ENCODE data around the gene DRD2. TPM values are rescaled to one million over a fixed set of nuclear protein-coding genes. Genes with fewer than 3 reads are reported as not detected.
A peak's percentile ranks its signal among the peaks of the same experiment; 100 is the strongest.

The DRD2 gene
- total RNA-seq, 1 experiment from 2014 or later = not detected

DNA sequence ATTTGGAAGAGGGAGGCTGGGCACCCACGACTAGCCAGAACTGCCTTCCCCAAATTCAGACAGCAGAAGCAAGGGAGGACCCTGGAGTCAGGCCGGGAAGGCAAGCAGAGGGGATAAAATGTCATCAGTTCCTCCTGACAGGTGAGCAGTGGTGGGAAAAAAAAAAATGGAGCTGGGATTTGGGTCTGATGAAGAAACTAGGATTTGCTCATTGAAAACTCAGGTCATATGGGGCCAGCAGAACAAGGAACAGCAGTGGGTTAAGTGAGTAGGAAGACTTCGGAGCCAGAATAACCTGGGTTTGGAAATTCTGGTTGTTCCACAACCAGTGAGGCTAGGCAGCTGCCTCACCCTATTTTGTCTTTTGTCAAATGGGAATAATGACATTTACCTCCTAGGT lies 28.9 kb upstream of the DRD2 start:
- H3K9me3 ChIP-seq (replicated peaks) = no peaks in the 10 kb centered on the region
- no peaks in the 10 kb centered on the region for H3K36me3 ChIP-seq
- no peak overlapping the region for H3K27ac ChIP-seq
- no peaks in the 10 kb centered on the region for H3K27me3 ChIP-seq (replicated peaks)
- H3K4me3 ChIP-seq = no peak overlapping the region
- H3K4me1 ChIP-seq (replicated peaks) = no peaks in the 10 kb centered on the region
- no peak for DNase-seq (ENCODE audit: low read depth in 1 of 2, low spot score in 2 of 2)

DNA sequence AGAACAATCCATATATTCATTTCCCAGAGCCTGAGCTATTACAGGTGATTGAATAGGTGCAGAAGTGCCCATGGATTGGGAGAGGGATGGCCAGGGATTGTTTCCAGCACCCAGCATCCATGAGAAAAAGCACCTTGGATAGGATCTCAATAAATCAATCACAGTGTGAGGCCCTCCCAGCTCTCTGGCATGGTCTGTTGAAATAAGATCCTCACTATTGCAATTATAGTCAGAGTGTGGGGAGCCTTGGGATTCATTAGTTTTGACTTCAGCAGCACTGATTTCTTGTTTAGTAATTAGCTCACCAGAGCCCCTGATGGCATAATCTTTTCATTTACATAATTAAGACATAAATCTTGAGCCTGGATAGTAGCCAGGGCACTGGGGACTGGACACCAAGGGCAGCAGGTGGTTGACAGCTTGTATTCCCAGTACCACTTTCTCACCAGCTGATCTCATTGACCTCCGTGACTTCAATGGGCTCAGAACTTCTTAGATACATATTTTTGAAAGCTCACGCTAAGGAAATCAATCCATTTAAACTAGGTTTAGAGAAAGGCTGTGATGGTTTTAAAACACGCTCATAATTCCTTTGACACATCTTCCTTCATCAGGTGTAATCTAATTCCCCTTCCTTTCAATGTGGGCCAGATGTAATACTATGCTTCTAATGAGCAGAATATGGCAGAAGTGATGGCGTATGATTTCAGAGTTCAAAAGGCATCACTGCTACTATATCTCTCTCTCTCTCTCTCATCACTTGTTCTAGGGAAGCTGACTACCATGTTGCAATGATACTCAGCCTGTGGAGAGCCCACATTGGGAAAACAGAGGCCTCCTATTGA lies 22.1 kb upstream of the DRD2 start:
- no peaks in the 10 kb centered on the region for H3K36me3 ChIP-seq
- no peak overlapping the region for H3K27ac ChIP-seq
- H3K27me3 ChIP-seq (replicated peaks) = no peaks in the 10 kb centered on the region
- H3K4me3 ChIP-seq = no peak overlapping the region
- DNase-seq (ENCODE audit: low read depth in 1 of 2, low spot score in 2 of 2) = no peak
- H3K4me1 ChIP-seq (replicated peaks) = no peaks in the 10 kb centered on the region
- no peaks in the 10 kb centered on the region for H3K9me3 ChIP-seq (replicated peaks)

DNA sequence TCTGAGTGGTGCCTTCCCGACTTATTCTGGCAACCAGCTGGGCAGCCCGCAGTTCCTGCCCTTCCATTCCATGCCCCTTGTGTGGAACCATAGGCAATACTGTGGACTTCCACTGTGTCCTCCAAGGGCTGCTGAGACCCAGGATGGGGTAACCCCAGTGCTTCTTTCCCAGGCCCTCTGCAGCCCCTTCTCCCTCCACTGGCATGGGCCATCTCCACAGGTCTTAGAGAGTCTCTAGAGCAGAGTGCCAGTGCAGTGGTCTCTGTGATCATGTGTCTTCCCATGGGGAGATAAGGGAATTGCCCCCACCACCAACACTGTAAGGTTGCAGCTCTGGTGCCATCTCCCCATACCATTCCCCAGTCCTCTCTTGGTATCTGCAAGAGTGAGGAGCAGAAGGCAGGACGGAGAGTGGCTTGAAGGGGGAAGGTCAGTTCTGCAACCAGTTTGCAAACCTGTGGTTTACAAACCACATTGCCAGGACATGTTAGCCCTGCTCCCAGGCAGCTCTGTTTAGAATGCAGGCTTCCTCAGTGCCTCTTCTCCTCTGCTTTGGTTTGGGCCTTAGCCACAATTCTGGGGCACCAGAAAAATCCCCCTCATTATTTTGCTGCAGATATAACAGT lies 20.9 kb upstream of the DRD2 start:
- no peaks in the 10 kb centered on the region for H3K4me1 ChIP-seq (replicated peaks)
- no peak overlapping the region for H3K4me3 ChIP-seq
- no peaks in the 10 kb centered on the region for H3K36me3 ChIP-seq
- DNase-seq (ENCODE audit: low read depth in 1 of 2, low spot score in 2 of 2) = no peak
- no peaks in the 10 kb centered on the region for H3K27me3 ChIP-seq (replicated peaks)
- H3K27ac ChIP-seq = no peak overlapping the region
- no peaks in the 10 kb centered on the region for H3K9me3 ChIP-seq (replicated peaks)

DNA sequence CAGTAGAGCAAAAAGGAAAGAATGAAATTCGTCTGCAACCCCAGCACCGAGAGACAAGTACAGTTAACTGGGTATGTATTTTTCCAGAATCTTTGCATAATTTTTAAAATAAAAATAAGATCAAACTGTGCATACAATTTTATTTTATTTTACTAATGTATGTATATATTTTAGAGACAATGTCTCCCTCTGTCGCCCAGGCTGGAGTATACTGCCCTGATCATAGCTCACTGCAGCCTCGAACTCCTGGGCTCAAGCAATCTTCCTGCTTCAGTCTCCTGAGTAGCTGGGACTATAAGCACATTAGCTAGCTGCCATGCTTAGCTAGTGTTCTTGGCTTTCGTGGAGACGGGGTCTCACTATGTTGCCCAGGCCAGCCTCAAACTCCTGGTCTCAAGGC lies 18.8 kb upstream of the DRD2 start:
- Histone ChIP-seq H3K4me1 (replicated peaks) (peaks cover 6% of the 10 kb centered on the region), H3K9me3 (replicated peaks) (no peaks in the 10 kb centered on the region), H3K4me3 (no peak overlapping the region), H3K36me3 (no peaks in the 10 kb centered on the region), H3K27me3 (replicated peaks) (no peaks in the 10 kb centered on the region), H3K27ac (no peak overlapping the region)
- no peak for DNase-seq (ENCODE audit: low read depth in 1 of 2, low spot score in 2 of 2)

DNA sequence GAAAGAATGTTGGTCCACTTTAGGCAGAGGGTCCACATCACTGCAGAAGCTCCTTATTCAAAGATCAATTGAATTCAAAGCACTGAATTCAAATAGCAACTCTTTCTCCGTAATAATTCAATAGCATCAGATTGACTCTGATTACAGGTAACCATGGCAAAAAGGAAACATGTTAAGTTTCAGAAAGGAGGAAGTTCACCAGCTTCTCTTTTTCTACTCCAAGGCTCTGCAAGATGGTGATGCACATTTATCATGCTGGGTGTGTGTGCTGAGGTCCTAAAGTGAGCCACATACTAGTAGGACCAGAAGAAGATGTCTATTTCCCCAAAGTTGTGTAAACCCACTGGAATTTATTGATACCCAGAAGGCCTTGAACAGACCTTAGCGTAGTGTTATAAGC lies 18.0 kb upstream of the DRD2 start:
- no peak overlapping the region for H3K27ac ChIP-seq
- peaks cover 14% of the 10 kb centered on the region for H3K4me1 ChIP-seq (replicated peaks)
- no peaks in the 10 kb centered on the region for H3K27me3 ChIP-seq (replicated peaks)
- no peak overlapping the region for H3K4me3 ChIP-seq
- H3K9me3 ChIP-seq (replicated peaks) = no peaks in the 10 kb centered on the region
- H3K36me3 ChIP-seq = no peaks in the 10 kb centered on the region
- DNase-seq (ENCODE audit: low read depth in 1 of 2, low spot score in 2 of 2) = no peak

DNA sequence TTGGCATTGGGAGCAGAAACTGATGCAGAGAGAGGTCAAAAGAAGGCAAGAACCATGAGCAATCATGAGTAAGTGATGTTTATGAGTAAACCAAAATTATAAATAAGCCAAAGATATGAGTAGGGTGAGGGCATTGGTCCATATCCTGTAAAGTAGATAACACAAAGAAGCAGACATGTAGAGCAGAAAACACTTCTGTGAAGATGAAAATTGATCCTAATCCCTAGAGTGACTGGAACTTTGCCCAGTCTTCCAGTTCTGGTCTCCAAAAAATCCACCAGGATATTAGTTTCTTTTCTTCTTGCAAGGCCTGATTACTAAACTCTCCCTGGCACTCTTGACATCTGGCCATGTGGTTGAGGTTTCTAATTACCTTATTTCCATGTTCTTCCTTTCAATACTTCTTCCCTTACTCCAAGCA lies 13.7 kb upstream of the DRD2 start:
- Histone ChIP-seq H3K27ac (no peak overlapping the region), H3K27me3 (replicated peaks) (no peaks in the 10 kb centered on the region), H3K4me3 (no peak overlapping the region), H3K9me3 (replicated peaks) (no peaks in the 10 kb centered on the region), H3K36me3 (no peaks in the 10 kb centered on the region), H3K4me1 (replicated peaks) (peaks cover 14% of the 10 kb centered on the region)
- DNase-seq (ENCODE audit: low read depth in 1 of 2, low spot score in 2 of 2) = peak in 1 of 2 experiments; percentile 42

DNA sequence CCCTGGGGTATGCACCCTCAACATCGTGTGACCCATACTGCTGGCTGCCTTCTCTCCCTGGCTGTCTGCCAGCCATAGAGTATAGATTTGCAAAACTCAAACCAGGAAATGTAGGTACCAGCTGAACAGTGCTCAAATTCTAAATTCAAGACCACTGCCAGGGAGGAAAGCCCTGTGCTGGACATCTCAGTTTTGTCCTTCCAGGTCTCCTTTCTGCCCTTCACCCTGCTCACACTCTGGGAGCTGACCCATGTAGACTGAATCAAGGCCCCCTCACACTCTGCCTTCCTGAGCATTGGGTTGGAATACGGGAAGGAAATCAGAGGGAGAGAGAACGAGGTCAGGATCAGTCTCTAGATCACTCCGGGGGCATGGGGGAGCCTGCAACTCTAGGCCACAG lies 12.4 kb upstream of the DRD2 start:
- DNase-seq (ENCODE audit: low read depth in 1 of 2, low spot score in 2 of 2) = no peak
- H3K27me3 ChIP-seq (replicated peaks) = no peaks in the 10 kb centered on the region
- no peak overlapping the region for H3K27ac ChIP-seq
- H3K4me1 ChIP-seq (replicated peaks) = peaks cover 14% of the 10 kb centered on the region
- no peak overlapping the region for H3K4me3 ChIP-seq
- H3K9me3 ChIP-seq (replicated peaks) = no peaks in the 10 kb centered on the region
- H3K36me3 ChIP-seq = no peaks in the 10 kb centered on the region

DNA sequence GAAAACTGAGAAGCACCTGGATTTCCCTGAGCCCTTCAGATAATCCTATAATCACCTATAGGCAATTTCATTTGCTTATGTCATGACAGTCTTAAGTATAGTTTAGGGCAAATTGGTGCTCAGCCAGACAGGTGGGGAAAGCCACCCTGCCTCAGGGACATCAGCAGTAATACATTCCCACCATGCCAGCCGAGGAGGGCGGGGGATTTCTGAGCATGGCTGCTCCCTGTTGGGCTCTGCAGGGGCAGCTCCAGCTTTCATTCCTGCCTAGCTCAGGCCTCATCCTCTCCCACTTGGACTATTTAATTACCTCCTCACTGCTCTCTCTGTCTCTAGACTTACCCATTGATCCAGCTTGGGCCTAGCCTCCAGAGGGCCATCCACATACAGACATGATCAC lies 9.0 kb upstream of the DRD2 start:
- Histone ChIP-seq H3K27me3 (replicated peaks) (no peaks in the 10 kb centered on the region), H3K4me1 (replicated peaks) (peaks cover 10% of the 10 kb centered on the region), H3K9me3 (replicated peaks) (no peaks in the 10 kb centered on the region), H3K36me3 (no peaks in the 10 kb centered on the region), H3K27ac (no peak overlapping the region), H3K4me3 (no peak overlapping the region)
- no peak for DNase-seq (ENCODE audit: low read depth in 1 of 2, low spot score in 2 of 2)

DNA sequence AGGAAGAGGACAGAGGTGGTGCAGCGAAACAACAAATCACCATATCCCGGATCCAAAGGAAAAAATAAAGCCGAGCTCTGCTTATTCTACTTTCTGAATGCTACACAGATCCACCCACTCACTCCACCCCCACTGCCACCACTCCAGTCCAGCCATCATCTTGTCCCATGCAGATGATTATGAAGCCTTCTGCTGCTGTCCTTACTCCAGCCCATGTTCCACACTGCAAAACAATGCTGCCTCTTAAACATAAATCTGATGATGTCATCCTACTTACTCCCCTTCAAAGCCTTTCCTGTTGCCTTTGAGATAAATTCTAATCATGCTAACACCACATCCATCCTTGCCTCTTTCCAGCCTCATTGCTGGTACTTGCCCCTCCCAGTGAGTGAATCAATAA lies 6.5 kb upstream of the DRD2 start:
- no peak for DNase-seq (ENCODE audit: low read depth in 1 of 2, low spot score in 2 of 2)
- Histone ChIP-seq H3K9me3 (replicated peaks) (no peaks in the 10 kb centered on the region), H3K4me3 (no peak overlapping the region), H3K27ac (no peak overlapping the region), H3K27me3 (replicated peaks) (0 out of 2 replicates have a peak, but pooled peaks cover 1% of the 10 kb centered on the region), H3K36me3 (no peaks in the 10 kb centered on the region), H3K4me1 (replicated peaks) (no peaks in the 10 kb centered on the region)

DNA sequence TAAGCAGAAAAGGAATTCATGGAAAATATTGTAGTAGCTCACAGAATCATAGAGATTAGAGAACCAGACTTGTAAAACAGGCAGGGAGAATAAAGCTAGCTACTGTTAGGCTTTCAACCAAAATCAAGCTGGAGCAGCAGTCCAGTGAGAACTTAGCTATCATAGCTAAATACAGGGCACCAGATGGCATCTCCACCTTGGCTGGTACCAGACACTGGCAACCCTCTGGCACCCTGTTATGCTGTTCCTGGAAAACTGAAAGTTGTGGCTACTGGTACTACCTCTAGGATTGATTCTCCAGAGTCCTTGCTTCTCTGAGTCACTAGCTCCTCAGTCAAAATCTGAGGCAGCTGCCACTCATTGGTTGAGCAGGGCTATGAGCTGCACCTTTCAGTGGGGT lies 6.0 kb upstream of the DRD2 start:
- Histone ChIP-seq H3K27ac (no peak overlapping the region), H3K36me3 (no peaks in the 10 kb centered on the region), H3K4me1 (replicated peaks) (no peaks in the 10 kb centered on the region), H3K27me3 (replicated peaks) (0 out of 2 replicates have a peak, but pooled peaks cover 2% of the 10 kb centered on the region), H3K9me3 (replicated peaks) (no peaks in the 10 kb centered on the region), H3K4me3 (no peak overlapping the region)
- no peak for DNase-seq (ENCODE audit: low read depth in 1 of 2, low spot score in 2 of 2)

DNA sequence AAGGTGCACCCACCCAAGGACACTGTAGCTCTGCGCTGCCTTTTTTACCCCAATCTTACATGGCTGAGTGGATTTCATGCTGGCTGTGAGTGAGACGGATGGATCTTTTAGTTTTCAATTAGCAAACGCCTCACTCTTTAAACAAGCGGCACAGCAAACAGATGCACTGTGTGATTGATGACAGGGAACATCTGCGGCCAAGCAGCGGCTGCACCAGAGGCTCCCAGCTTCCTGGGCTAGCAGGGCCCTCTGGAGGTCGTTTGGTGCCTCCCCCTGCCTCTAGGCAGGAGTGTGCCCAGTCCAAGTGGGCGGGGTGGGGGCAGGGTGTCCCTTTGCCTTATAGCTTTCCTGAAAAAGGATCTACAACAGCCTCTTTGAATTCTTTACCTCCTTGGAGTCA lies 2.1 kb upstream of the DRD2 start:
- H3K27me3 ChIP-seq (replicated peaks) = peaks cover 6% of the 10 kb centered on the region; the same call in 1 of the 2 replicates
- no peak overlapping the region for H3K27ac ChIP-seq
- no peak overlapping the region for H3K4me3 ChIP-seq
- no peak for DNase-seq (ENCODE audit: low read depth in 1 of 2, low spot score in 2 of 2)
- H3K9me3 ChIP-seq (replicated peaks) = no peaks in the 10 kb centered on the region
- H3K4me1 ChIP-seq (replicated peaks) = peaks cover 10% of the 10 kb centered on the region
- H3K36me3 ChIP-seq = no peaks in the 10 kb centered on the region

DNA sequence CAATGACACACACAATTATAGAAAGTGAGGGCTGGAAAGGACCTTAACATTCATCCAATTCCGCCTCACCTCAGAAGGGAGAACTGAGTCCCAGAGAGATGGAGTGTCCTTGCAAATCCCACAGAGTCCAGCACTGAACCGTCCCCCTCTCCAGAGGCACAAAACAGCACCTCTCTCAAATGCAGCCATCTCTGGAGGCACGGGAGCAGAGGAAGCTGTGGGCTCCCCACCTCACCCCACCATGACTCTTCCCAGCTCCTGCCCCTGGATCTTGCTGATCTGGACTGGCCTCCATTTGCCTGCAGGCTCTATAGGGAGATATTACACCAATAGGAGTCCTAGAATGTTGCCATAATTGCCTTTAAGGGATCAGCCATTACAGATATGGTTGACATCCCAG lies 1.4 kb upstream of the DRD2 start:
- H3K27me3 ChIP-seq (replicated peaks) = peaks cover 6% of the 10 kb centered on the region; the same call in 1 of the 2 replicates

DNA sequence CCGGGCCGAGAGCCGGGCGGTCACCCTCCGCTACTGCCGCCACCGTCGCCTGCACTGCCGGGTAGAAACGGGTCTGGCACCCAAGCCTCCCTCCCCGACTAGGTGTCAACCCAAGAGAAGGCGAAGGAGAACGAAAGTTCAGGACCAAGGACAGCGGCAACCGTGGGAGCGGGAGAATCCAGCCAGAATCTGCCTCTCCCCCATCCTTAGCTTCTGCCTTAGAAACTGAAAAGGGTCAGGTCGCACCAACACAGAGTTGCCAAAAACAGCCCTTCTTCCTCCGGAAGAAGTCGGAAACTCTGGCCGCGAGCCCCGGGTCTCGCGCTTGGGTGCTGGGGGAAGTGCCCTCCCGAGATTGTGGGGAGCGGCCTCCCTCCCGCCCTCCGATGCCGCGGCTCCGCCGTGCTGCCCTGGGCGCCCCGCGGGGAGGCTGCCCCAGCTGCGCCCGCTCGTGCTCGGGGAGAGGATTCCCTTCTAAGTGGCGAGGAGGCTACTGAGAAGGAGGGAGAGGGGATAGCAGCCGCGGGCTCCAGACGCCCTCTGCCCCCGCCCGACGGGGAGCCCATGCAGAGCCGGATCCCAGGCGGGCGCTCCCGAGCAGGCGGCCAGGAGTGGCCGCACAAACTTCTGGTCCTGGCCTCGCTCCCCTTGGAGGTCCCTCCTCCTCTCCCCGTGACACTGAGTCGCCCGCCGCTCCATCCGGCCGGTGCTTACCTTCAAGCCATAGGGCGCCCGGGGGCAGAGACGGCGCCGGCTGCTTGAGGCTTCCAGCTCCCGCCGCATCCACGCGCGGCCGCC lies 637 bp downstream of the DRD2 start:
- Histone ChIP-seq H3K27ac (no peak overlapping the region), H3K27me3 (replicated peaks) (peaks cover 6% of the 10 kb centered on the region; the same call in 1 of the 2 replicates), H3K9me3 (replicated peaks) (no peaks in the 10 kb centered on the region), H3K4me3 (peak overlapping the region; percentile 23), H3K4me1 (replicated peaks) (peaks cover 10% of the 10 kb centered on the region), H3K36me3 (no peaks in the 10 kb centered on the region)
- DNase-seq (ENCODE audit: low read depth in 1 of 2, low spot score in 2 of 2) = peak; percentile 60 to 75

More for the DNA sequence above, 1.4 kb upstream of the DRD2 start:
- peaks cover 10% of the 10 kb centered on the region for H3K4me1 ChIP-seq (replicated peaks)
- no peaks in the 10 kb centered on the region for H3K36me3 ChIP-seq
- H3K9me3 ChIP-seq (replicated peaks) = no peaks in the 10 kb centered on the region
- no peak overlapping the region for H3K4me3 ChIP-seq
- no peak for DNase-seq (ENCODE audit: low read depth in 1 of 2, low spot score in 2 of 2)
- no peak overlapping the region for H3K27ac ChIP-seq

DNA sequence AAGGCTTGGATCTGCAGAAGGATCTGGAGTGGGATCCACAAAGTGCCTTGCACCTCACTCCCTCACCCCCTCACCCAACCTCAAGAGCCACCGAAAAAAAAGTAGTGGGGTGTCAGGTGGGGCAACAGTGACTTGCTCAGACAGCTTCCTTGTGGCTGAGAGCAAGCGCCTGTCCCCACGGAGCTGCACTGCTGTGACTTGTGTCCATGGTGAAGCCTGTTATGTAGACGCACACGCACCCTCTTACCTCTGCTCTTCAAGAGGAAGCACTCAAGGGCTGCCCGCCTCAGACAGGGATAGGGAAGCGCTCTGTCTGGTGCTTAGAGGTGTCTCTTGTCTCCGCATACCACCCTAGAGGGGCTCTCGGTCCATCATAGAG lies 1.2 kb downstream of the DRD2 start:
- H3K4me1 ChIP-seq (replicated peaks) = peaks cover 10% of the 10 kb centered on the region
- no peak overlapping the region for H3K27ac ChIP-seq
- H3K4me3 ChIP-seq = no peak overlapping the region
- no peak for DNase-seq (ENCODE audit: low read depth in 1 of 2, low spot score in 2 of 2)
- no peaks in the 10 kb centered on the region for H3K36me3 ChIP-seq
- peaks cover 6% of the 10 kb centered on the region; the same call in 1 of the 2 replicates for H3K27me3 ChIP-seq (replicated peaks)
- H3K9me3 ChIP-seq (replicated peaks) = no peaks in the 10 kb centered on the region

Measured in SJSA1 (cell line).